ENCODE data around the gene BRINP2.

The BRINP2 gene

DNA sequence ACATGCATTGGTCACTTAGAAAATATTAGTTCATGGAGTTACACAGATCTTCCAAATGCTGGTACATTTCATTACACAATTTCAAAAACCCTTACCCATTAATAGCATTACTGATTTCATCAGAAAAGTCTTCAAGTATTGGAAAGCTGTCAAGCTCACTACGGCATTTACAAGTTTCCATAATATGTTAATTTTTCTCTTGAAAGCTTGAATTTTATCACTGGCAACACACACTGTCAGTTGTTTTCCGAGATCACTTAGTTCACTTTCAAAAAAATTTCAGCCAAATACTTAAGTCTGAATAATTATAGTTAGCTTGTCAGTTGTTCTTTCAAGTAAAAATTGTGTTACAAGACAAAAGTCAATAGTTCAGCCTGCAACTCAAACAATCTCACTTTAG, 24.3 kb upstream of the BRINP2 start:
- H3K4me1 ChIP-seq (ENCODE audit: control insufficient read depth in 1 of 2, insufficient read depth in 1 of 2, low read depth in 1 of 2, low read length in 1 of 2), result no peaks in the 10 kb centered on the region
- H3K4me3 ChIP-seq (ENCODE audit: low read depth in 1 of 2, low read length in 1 of 2), result no peak overlapping the region
- H3K27ac ChIP-seq, result no peak overlapping the region
- no peaks in the 10 kb centered on the region for H3K9me3 ChIP-seq
- no peaks in the 10 kb centered on the region for H3K36me3 ChIP-seq
- TF ChIP-seq, protein P1, sequence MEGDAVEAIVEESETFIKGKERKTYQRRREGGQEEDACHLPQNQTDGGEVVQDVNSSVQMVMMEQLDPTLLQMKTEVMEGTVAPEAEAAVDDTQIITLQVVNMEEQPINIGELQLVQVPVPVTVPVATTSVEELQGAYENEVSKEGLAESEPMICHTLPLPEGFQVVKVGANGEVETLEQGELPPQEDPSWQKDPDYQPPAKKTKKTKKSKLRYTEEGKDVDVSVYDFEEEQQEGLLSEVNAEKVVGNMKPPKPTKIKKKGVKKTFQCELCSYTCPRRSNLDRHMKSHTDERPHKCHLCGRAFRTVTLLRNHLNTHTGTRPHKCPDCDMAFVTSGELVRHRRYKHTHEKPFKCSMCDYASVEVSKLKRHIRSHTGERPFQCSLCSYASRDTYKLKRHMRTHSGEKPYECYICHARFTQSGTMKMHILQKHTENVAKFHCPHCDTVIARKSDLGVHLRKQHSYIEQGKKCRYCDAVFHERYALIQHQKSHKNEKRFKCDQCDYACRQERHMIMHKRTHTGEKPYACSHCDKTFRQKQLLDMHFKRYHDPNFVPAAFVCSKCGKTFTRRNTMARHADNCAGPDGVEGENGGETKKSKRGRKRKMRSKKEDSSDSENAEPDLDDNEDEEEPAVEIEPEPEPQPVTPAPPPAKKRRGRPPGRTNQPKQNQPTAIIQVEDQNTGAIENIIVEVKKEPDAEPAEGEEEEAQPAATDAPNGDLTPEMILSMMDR (IDR thresholded peaks at IDR 0.05), result no peak
- no peaks in the 10 kb centered on the region for H3K27me3 ChIP-seq

DNA sequence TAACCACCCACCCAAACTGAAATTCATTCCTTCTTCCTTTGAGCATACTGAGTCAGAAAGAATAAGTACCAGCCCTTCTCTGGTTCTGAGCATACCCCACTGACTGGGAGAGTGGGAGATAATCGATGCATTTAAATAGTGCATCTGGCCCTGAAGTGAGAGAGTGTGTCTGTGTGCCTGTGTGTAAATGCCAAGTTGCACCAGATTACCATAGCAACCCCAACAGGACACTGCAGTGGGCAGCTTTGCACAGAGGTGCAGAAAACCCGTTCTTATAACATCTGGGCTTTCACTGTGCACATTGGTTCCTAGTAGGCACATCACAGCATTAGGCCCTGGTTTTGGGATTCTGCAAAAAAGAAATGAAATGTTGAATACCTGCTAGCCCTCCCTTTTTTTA, 8.5 kb upstream of the BRINP2 start:
- Histone ChIP-seq H3K27ac (no peak overlapping the region), H3K4me3 (ENCODE audit: low read depth in 1 of 2, low read length in 1 of 2) (no peak overlapping the region), H3K9me3 (no peaks in the 10 kb centered on the region), H3K36me3 (no peaks in the 10 kb centered on the region), H3K4me1 (ENCODE audit: control insufficient read depth in 1 of 2, insufficient read depth in 1 of 2, low read depth in 1 of 2, low read length in 1 of 2) (no peaks in the 10 kb centered on the region), H3K27me3 (peaks cover 41% of the 10 kb centered on the region)
- TF ChIP-seq, protein P1 (IDR thresholded peaks at IDR 0.05), result no peak

DNA sequence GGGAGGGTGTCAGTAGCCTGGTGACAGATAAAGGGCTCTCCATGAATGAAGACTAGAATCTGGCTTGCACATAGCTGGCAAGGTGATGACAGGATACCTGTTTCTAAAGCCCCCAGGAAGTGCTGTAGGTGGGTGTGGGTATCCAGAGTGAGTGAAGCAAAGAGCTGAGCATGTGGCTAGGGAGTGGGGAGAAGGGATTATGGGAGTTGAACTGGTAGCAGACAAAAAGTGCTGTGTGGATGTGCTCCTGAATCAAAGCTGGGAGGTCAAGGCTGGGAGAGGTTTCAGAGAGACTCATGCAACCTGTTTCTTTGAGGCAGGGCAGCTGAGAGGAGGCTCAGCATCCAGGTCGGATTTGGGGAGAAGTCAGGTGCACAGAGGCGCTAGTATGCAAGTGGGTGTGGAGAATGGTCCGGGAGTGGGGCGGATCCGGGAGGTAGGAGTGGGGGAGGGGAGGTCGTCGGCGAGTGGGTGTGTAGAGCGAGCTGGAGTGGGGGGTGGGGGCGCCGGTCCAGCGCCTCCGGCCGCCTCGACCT, 6.8 kb upstream of the BRINP2 start:
- Histone ChIP-seq H3K4me1 (ENCODE audit: control insufficient read depth in 1 of 2, insufficient read depth in 1 of 2, low read depth in 1 of 2, low read length in 1 of 2) (no peaks in the 10 kb centered on the region), H3K27ac (no peak overlapping the region), H3K27me3 (peaks cover 45% of the 10 kb centered on the region), H3K4me3 (ENCODE audit: low read depth in 1 of 2, low read length in 1 of 2) (no peak overlapping the region), H3K9me3 (no peaks in the 10 kb centered on the region), H3K36me3 (no peaks in the 10 kb centered on the region)
- TF ChIP-seq, protein P1 (IDR thresholded peaks at IDR 0.05), result no peak

DNA sequence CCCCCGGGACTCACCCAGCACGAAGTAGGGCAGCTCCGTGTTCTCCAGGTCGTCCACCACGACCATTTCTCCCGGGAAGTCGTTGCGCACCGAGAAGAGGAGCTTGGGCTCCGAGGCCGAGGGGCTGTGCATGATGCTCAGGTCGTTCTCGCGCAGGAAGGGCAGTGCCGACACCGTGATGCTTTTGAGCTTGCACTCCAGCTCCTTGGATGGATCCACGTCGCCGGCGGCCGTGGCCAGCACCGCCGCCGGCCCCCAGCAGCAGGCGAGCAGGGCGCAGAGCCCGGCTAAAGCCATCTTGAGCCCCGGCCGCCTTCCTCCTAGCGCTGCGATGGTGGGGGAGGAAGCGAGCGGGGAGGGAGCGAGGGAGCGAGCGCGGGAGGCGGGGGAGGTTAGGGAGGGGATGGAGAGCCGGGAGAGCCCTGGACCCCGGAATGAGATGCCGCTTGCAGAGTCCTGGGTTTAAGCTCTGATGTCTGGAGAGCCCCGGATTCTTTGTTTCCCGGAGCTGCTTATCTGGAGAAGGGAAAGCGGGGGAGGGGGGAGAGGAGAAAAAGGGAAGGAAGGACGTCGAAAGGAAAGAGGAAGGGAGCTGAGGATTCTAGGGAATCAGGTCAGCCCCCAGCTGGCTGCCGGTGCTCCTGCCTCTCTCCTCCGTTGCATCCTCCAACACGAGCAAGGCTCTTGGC, 6.2 kb upstream of the BRINP2 start, which contains the start of gene ASTN1:
Gene ASTN1 (minus strand): TSS at position 333 of the 689 bp plus-strand sequence. CDS start 36 bp downstream, at position 297.
- Histone ChIP-seq H3K27me3 (peaks cover 51% of the 10 kb centered on the region), H3K4me3 (ENCODE audit: low read depth in 1 of 2, low read length in 1 of 2) (no peak within 1 kb of the TSS), H3K27ac (no peak within 1 kb of the TSS), H3K9me3 (no peaks in the 10 kb centered on the region), H3K36me3 (no peaks in the 10 kb centered on the region), H3K4me1 (ENCODE audit: control insufficient read depth in 1 of 2, insufficient read depth in 1 of 2, low read depth in 1 of 2, low read length in 1 of 2) (no peaks in the 10 kb centered on the region)
- TF ChIP-seq, protein P1 (IDR thresholded peaks at IDR 0.05), result no peak

DNA sequence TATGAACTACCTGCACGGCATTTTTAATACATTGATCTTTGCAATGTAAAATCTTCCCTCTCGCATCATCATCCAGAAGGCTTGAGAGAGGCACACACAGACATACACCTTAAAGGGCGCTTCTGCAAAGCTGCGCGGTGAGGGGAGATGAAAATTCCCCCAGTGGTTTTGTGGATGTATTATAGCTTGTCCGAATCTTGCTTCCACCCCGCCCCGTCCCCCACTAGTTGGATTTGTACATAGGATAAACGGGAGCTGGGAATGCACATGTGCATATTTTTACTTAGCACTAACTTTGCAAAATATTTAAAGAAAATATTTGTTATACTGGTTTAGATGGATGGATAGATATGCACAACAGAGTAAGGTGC, 5.7 kb upstream of the BRINP2 start:
- Histone ChIP-seq H3K27ac (no peak overlapping the region), H3K36me3 (no peaks in the 10 kb centered on the region), H3K4me3 (ENCODE audit: low read depth in 1 of 2, low read length in 1 of 2) (no peak overlapping the region), H3K27me3 (peaks cover 57% of the 10 kb centered on the region), H3K4me1 (ENCODE audit: control insufficient read depth in 1 of 2, insufficient read depth in 1 of 2, low read depth in 1 of 2, low read length in 1 of 2) (no peaks in the 10 kb centered on the region), H3K9me3 (no peaks in the 10 kb centered on the region)
- TF ChIP-seq, protein P1 (IDR thresholded peaks at IDR 0.05), result no peak
